ENCODE data around the gene BARX2.
A peak's percentile ranks its signal among the peaks of the same experiment; 100 is the strongest.

Gene BARX2

GRCh38 chr11:129436573-129436972 is 60.9 kb downstream of the BARX2 start:
- Histone ChIP-seq H2AFZ (ENCODE audit: insufficient read depth, low read length, poor library complexity) (no peak overlapping the region), H3K79me1 (ENCODE audit: low read length) (no peaks in the 10 kb centered on the region), H3K4ac (ENCODE audit: low read depth, low read length) (no peak overlapping the region), H3K4me2 (ENCODE audit: low read length) (no peak overlapping the region), H3K9ac (ENCODE audit: low read length) (no peak overlapping the region), H4K8ac (ENCODE audit: low read depth, low read length) (no peak overlapping the region), H2AK5ac (ENCODE audit: low read length) (no peak overlapping the region), H3K9me3 (ENCODE audit: insufficient read depth, low read depth, low read length) (peaks cover 2% of the 10 kb centered on the region), H3K14ac (ENCODE audit: low read length) (no peak overlapping the region), H3K27me3 (ENCODE audit: insufficient read depth, low read length) (no peaks in the 10 kb centered on the region), H3K27ac (ENCODE audit: low read depth, low read length) (no peak overlapping the region), H4K91ac (ENCODE audit: low read depth, low read length) (no peak overlapping the region), H3K4me3 (ENCODE audit: low read depth, low read length) (no peak overlapping the region), H2BK12ac (ENCODE audit: low read length) (no peak overlapping the region), H3K4me1 (ENCODE audit: control insufficient read depth in 1 of 2, insufficient read depth in 2 of 2, low read length in 2 of 2) (peaks cover 7 to 8% of the 10 kb centered on the region in 2 experiments), H3K23ac (ENCODE audit: low read length) (no peak overlapping the region), H3K18ac (ENCODE audit: low read length) (no peak overlapping the region), H4K12ac (ENCODE audit: low read depth, low read length) (no peak overlapping the region), H3K79me2 (ENCODE audit: control insufficient read depth, insufficient read depth, low read length, poor library complexity) (no peaks in the 10 kb centered on the region), H2BK120ac (ENCODE audit: insufficient read depth, low read length, poor library complexity) (no peak overlapping the region), H3K36me3 (ENCODE audit: control insufficient read depth in 1 of 2, insufficient read depth in 2 of 2, low read length in 2 of 2) (peaks cover 0 to 9% of the 10 kb centered on the region in 2 experiments), H2BK5ac (ENCODE audit: low read depth, low read length, poor library complexity) (no peak overlapping the region)
- no peak for DNase-seq
- no CpG with 5 or more reads among the region's 18 CpGs for WGBS (ENCODE audit: extremely low coverage, insufficient coverage, insufficient read length)

GRCh38 chr11:129440028-129440713 is 64.5 kb downstream of the BARX2 start:
- Histone ChIP-seq H4K12ac (ENCODE audit: low read depth, low read length) (no peak overlapping the region), H3K4me3 (ENCODE audit: low read depth, low read length) (no peak overlapping the region), H3K14ac (ENCODE audit: low read length) (no peak overlapping the region), H4K91ac (ENCODE audit: low read depth, low read length) (no peak overlapping the region), H3K18ac (ENCODE audit: low read length) (no peak overlapping the region), H2BK12ac (ENCODE audit: low read length) (no peak overlapping the region), H3K27ac (ENCODE audit: low read depth, low read length) (no peak overlapping the region), H2BK5ac (ENCODE audit: low read depth, low read length, poor library complexity) (no peak overlapping the region), H3K79me1 (ENCODE audit: low read length) (no peaks in the 10 kb centered on the region), H2BK120ac (ENCODE audit: insufficient read depth, low read length, poor library complexity) (no peak overlapping the region), H2AFZ (ENCODE audit: insufficient read depth, low read length, poor library complexity) (no peak overlapping the region), H3K9me3 (ENCODE audit: insufficient read depth, low read depth, low read length) (peaks cover 2% of the 10 kb centered on the region), H3K9ac (ENCODE audit: low read length) (no peak overlapping the region), H3K4me2 (ENCODE audit: low read length) (no peak overlapping the region), H3K27me3 (ENCODE audit: insufficient read depth, low read length) (no peaks in the 10 kb centered on the region), H4K8ac (ENCODE audit: low read depth, low read length) (no peak overlapping the region), H3K79me2 (ENCODE audit: control insufficient read depth, insufficient read depth, low read length, poor library complexity) (no peaks in the 10 kb centered on the region), H3K23ac (ENCODE audit: low read length) (no peak overlapping the region), H3K36me3 (ENCODE audit: control insufficient read depth in 1 of 2, insufficient read depth in 2 of 2, low read length in 2 of 2) (peaks cover 1 to 13% of the 10 kb centered on the region in 2 experiments), H2AK5ac (ENCODE audit: low read length) (no peak overlapping the region), H3K4ac (ENCODE audit: low read depth, low read length) (no peak overlapping the region), H3K4me1 (ENCODE audit: control insufficient read depth in 1 of 2, insufficient read depth in 2 of 2, low read length in 2 of 2) (peaks cover 7 to 8% of the 10 kb centered on the region in 2 experiments)
- WGBS (ENCODE audit: extremely low coverage, insufficient coverage, insufficient read length) = no CpG with 5 or more reads among the region's 8 CpGs
- DNase-seq = peak; percentile 95 to 97

GRCh38 chr11:129442171-129442570 is 66.5 kb downstream of the BARX2 start:
- H3K79me1 ChIP-seq (ENCODE audit: low read length) = no peaks in the 10 kb centered on the region
- H2AFZ ChIP-seq (ENCODE audit: insufficient read depth, low read length, poor library complexity) = no peak overlapping the region
- no peak for DNase-seq
- H3K9me3 ChIP-seq (ENCODE audit: insufficient read depth, low read depth, low read length) = no peaks in the 10 kb centered on the region
- H3K27ac ChIP-seq (ENCODE audit: low read depth, low read length) = no peak overlapping the region
- WGBS (ENCODE audit: extremely low coverage, insufficient coverage, insufficient read length) = no CpG with 5 or more reads among the region's 7 CpGs
- H3K9ac ChIP-seq (ENCODE audit: low read length) = no peak overlapping the region
- no peaks in the 10 kb centered on the region for H3K79me2 ChIP-seq (ENCODE audit: control insufficient read depth, insufficient read depth, low read length, poor library complexity)
- H2BK120ac ChIP-seq (ENCODE audit: insufficient read depth, low read length, poor library complexity) = no peak overlapping the region
- peaks cover 3 to 14% of the 10 kb centered on the region in 2 experiments for H3K4me1 ChIP-seq (ENCODE audit: control insufficient read depth in 1 of 2, insufficient read depth in 2 of 2, low read length in 2 of 2)
- no peak overlapping the region for H4K91ac ChIP-seq (ENCODE audit: low read depth, low read length)
- H3K4me2 ChIP-seq (ENCODE audit: low read length) = no peak overlapping the region
- no peak overlapping the region for H2BK12ac ChIP-seq (ENCODE audit: low read length)
- H4K12ac ChIP-seq (ENCODE audit: low read depth, low read length) = no peak overlapping the region
- H3K4ac ChIP-seq (ENCODE audit: low read depth, low read length) = no peak overlapping the region
- H2BK5ac ChIP-seq (ENCODE audit: low read depth, low read length, poor library complexity) = no peak overlapping the region
- no peak overlapping the region for H3K4me3 ChIP-seq (ENCODE audit: low read depth, low read length)
- no peak overlapping the region for H3K14ac ChIP-seq (ENCODE audit: low read length)
- H4K8ac ChIP-seq (ENCODE audit: low read depth, low read length) = no peak overlapping the region
- H3K23ac ChIP-seq (ENCODE audit: low read length) = no peak overlapping the region
- H3K36me3 ChIP-seq (ENCODE audit: control insufficient read depth in 1 of 2, insufficient read depth in 2 of 2, low read length in 2 of 2) = peaks cover 3 to 15% of the 10 kb centered on the region in 2 experiments
- no peak overlapping the region for H2AK5ac ChIP-seq (ENCODE audit: low read length)
- H3K27me3 ChIP-seq (ENCODE audit: insufficient read depth, low read length) = no peaks in the 10 kb centered on the region
- no peak overlapping the region for H3K18ac ChIP-seq (ENCODE audit: low read length)

- no peak overlapping the region for H3K4ac ChIP-seq (ENCODE audit: low read depth, low read length)
- no peak overlapping the region for H2BK120ac ChIP-seq (ENCODE audit: insufficient read depth, low read length, poor library complexity)
- H3K9ac ChIP-seq (ENCODE audit: low read length) = no peak overlapping the region
- H2BK5ac ChIP-seq (ENCODE audit: low read depth, low read length, poor library complexity) = no peak overlapping the region
- no peak overlapping the region for H4K91ac ChIP-seq (ENCODE audit: low read depth, low read length)
- no peak overlapping the region for H3K23ac ChIP-seq (ENCODE audit: low read length)
- no peak overlapping the region for H4K12ac ChIP-seq (ENCODE audit: low read depth, low read length)
- H2AFZ ChIP-seq (ENCODE audit: insufficient read depth, low read length, poor library complexity) = no peak overlapping the region
- no peak overlapping the region for H2BK12ac ChIP-seq (ENCODE audit: low read length)
- H3K27me3 ChIP-seq (ENCODE audit: insufficient read depth, low read length) = no peaks in the 10 kb centered on the region
- H3K79me1 ChIP-seq (ENCODE audit: low read length) = no peaks in the 10 kb centered on the region
- H3K4me3 ChIP-seq (ENCODE audit: low read depth, low read length) = no peak overlapping the region
- H2AK5ac ChIP-seq (ENCODE audit: low read length) = no peak overlapping the region
- no peak for DNase-seq
- no peak overlapping the region for H3K14ac ChIP-seq (ENCODE audit: low read length)
- H3K36me3 ChIP-seq (ENCODE audit: control insufficient read depth in 1 of 2, insufficient read depth in 2 of 2, low read length in 2 of 2) = peaks cover 3 to 9% of the 10 kb centered on the region in 2 experiments
- H3K18ac ChIP-seq (ENCODE audit: low read length) = no peak overlapping the region
- peaks cover 5 to 16% of the 10 kb centered on the region in 2 experiments for H3K4me1 ChIP-seq (ENCODE audit: control insufficient read depth in 1 of 2, insufficient read depth in 2 of 2, low read length in 2 of 2)
- no peak overlapping the region for H3K4me2 ChIP-seq (ENCODE audit: low read length)
- H3K9me3 ChIP-seq (ENCODE audit: insufficient read depth, low read depth, low read length) = no peaks in the 10 kb centered on the region
- no peak overlapping the region for H3K27ac ChIP-seq (ENCODE audit: low read depth, low read length)
- no peaks in the 10 kb centered on the region for H3K79me2 ChIP-seq (ENCODE audit: control insufficient read depth, insufficient read depth, low read length, poor library complexity)
- WGBS (ENCODE audit: extremely low coverage, insufficient coverage, insufficient read length) = no CpG with 5 or more reads among the region's 6 CpGs
- H4K8ac ChIP-seq (ENCODE audit: low read depth, low read length) = no peak overlapping the region
These were observed 67.6 kb downstream of the BARX2 start for GRCh38 chr11:129443276-129443675.
